Activated CD4-positive, alpha-beta memory T cell treated with anti-CD3 and anti-CD28 coated beads for 36 hours (primary cell): ENCODE results near the gene TMEM198. TPM values are rescaled to one million over a fixed set of nuclear protein-coding genes. Genes with fewer than 3 reads are reported as not detected.

ENCODE experiments used
- CTCF ChIA-PET: fragments of 350-600 bp; sonication (Branson Sonifier 250); formaldehyde crosslinking; loops from one replicate; lab custom pipeline; 2021; ENCODE audit warnings: antibody characterized with exemption, inconsistent platforms; lab: Charles Lee
- POLR2A ChIA-PET: fragments of 350-600 bp; sonication (Branson Sonifier 250); formaldehyde crosslinking; loops from one replicate; lab custom pipeline; 2021; ENCODE audit warnings: antibody characterized with exemption; lab: Charles Lee
- DNase-seq: peaks from one replicate; pipeline ENCODE4 v3.0.0-alpha.2; 2020
- H3K27ac Mint-ChIP-seq: one replicate; pipeline ENCODE4 v1.8.0; 2021; ENCODE audit warnings: mixed read lengths
- H3K27me3 Mint-ChIP-seq: one replicate; pipeline ENCODE4 v1.8.0; 2021; ENCODE audit warnings: mixed read lengths
- H3K36me3 Mint-ChIP-seq: one replicate; pipeline ENCODE4 v1.8.0; 2021; ENCODE audit warnings: mixed read lengths
- H3K4me1 Mint-ChIP-seq: one replicate; pipeline ENCODE4 v1.8.0; 2021; ENCODE audit warnings: low read depth, mixed read lengths
- H3K4me3 Mint-ChIP-seq: one replicate; pipeline ENCODE4 v1.8.0; 2021; ENCODE audit warnings: mild to moderate bottlenecking, mixed read lengths
- H3K9me3 Mint-ChIP-seq: one replicate; pipeline ENCODE4 v1.8.0; 2021; ENCODE audit warnings: mixed read lengths
- intact Hi-C: fragments of 100-400 bp; cut with micrococcal nuclease; formaldehyde crosslinking; loops from one replicate; pipeline ENCODE4 v1.15.1; 2023
- total RNA-seq, 2 experiments: library from RNA; stranded (reverse); gene quantifications; one replicate each; pipeline ENCODE4 v1.2.3, GENCODE V29; 2021

The TMEM198 gene
- total RNA-seq, 2 experiments from 2014 or later = 2.6 to 4.4 TPM

DNA sequence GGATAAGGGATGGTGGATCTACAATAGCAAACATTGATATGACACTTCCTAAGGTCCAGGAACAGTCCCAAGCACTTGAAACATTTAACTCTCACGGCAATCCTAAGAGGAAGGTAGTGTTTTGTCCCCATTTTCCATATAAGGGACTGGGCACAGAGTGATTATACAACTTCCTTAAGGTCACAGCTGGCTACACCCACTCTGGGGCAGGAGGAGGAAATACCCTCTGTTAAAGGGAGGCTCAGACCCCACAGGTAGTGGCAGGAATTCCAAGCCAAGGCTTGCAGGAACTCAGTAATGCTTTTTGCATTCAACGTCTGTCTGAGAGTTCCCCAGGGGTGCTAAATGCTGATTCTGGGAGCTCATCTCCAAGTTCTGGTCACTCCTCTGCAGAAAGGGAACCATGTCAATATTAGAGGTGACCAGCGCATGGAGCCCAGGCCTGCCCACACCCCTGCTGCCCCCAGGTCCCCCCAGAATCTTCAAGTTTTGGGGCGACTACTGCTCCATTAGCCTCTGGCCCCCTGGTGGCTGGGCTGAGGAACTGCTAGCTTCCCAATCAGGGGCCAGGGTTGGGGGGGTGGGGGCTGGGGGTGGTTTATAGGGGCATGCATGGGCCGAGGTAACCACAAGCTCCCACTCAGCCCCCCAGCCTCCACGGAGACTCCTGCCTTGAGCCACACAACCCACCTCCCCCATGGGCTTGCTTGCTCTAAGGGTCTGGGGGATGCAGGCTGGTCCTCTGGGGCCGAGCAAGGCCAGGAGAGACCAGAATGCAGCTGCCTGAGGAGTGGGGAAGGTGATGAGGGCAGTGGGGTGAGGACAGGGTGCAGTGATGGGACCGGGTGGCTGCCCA is 16.4 kb downstream of the TMEM198 start:
- intact Hi-C loops = no loop called here
- Mint-ChIP-seq H3K4me3 (no peak overlapping the region), H3K27me3 (peaks cover 15% of the 10 kb centered on the region), H3K9me3 (no peaks in the 10 kb centered on the region), H3K4me1 (no peaks in the 10 kb centered on the region), H3K36me3 (no peaks in the 10 kb centered on the region), H3K27ac (no peak overlapping the region)
- ChIA-PET CTCF (interaction anchor here (0.6 to 6.0 kb wide), 20 partner anchors 8 to 172 kb away, joined by 3 to 73 read pairs (median 4); partner anchors contain the start of genes CHPF, DNPEP, INHA and OBSL1), POLR2A (no interaction called here)
- DNase-seq = peak; percentile 21

DNA sequence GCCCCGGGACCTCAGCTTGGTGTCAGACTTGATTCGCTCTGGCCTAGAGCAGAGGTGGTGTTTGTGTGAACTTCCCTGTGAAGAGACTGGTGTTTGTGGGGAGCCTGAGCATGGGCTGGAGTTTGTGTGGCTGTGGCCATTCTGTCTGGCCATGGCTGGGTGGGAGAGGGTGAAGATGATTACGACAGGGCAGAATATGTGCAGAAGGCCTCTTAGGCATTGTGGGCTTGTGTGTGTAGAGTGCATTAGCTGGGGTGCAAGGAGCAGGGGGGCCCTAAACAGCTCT is 17.0 kb downstream of the TMEM198 start:
- Mint-ChIP-seq H3K4me3 (no peak overlapping the region), H3K27ac (no peak overlapping the region), H3K9me3 (no peaks in the 10 kb centered on the region), H3K36me3 (no peaks in the 10 kb centered on the region), H3K27me3 (peaks cover 14% of the 10 kb centered on the region), H3K4me1 (no peaks in the 10 kb centered on the region)
- intact Hi-C loops = no loop called here
- CTCF ChIA-PET = interaction anchor here (0.6 to 6.0 kb wide), 12 partner anchors 9 to 157 kb away, joined by 3 to 73 read pairs (median 6); partner anchors contain the start of genes CHPF, INHA, OBSL1 and STK11IP
- DNase-seq = no peak
- POLR2A ChIA-PET = no interaction called here

DNA sequence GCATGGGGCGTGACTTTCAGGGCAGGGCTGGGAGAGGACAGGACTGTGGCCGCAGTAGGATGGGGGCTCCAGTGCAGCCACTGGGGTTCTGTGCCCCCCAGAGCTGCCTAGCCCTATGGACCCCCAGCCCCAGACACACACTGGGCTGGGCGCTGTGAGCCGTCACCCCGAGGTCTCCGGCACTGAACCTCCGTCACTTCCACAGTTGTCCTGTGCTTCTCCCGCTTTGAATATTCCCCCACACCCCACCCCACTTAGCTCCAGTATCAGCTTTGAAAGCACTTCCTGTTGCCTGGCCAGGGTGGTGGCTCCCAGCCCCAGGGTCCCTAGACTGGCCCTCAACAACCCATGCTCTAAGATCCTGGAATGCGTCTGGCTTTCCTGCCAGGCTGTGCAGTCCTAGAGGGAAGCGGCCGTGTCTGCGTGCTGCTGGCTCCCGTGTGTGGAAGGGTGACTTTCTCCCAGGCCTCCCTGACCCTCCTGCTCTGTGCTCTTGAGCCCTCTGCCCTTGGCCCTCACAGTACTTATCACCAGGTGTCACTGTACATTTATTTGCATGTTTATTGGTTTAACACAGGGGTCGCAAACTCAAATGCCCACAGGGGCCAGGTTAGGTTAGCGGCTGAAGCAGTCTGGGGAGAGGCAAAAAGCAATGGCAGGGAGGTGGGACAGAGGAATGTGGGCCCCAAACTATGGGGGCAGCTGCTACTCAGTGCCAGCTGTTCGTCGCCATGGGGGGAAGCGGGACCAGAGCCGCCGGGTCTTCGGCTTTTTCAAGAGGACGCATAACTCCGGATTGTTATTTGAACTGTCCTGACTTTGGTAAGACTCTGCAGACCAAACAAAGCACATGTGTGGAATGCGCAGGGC is 17.6 kb downstream of the TMEM198 start:
- no peak overlapping the region for H3K27ac Mint-ChIP-seq
- POLR2A ChIA-PET = no interaction called here
- peaks cover 14% of the 10 kb centered on the region for H3K27me3 Mint-ChIP-seq
- CTCF ChIA-PET = interaction anchor here (0.5 to 6.0 kb wide), 10 partner anchors 9 to 158 kb away, joined by 3 to 73 read pairs (median 5); partner anchors contain the start of genes CHPF, INHA, OBSL1 and STK11IP
- H3K9me3 Mint-ChIP-seq = no peaks in the 10 kb centered on the region
- no peak overlapping the region for H3K4me3 Mint-ChIP-seq
- no peaks in the 10 kb centered on the region for H3K36me3 Mint-ChIP-seq
- no peaks in the 10 kb centered on the region for H3K4me1 Mint-ChIP-seq
- no peak for DNase-seq
- intact Hi-C loops = no loop called here

DNA sequence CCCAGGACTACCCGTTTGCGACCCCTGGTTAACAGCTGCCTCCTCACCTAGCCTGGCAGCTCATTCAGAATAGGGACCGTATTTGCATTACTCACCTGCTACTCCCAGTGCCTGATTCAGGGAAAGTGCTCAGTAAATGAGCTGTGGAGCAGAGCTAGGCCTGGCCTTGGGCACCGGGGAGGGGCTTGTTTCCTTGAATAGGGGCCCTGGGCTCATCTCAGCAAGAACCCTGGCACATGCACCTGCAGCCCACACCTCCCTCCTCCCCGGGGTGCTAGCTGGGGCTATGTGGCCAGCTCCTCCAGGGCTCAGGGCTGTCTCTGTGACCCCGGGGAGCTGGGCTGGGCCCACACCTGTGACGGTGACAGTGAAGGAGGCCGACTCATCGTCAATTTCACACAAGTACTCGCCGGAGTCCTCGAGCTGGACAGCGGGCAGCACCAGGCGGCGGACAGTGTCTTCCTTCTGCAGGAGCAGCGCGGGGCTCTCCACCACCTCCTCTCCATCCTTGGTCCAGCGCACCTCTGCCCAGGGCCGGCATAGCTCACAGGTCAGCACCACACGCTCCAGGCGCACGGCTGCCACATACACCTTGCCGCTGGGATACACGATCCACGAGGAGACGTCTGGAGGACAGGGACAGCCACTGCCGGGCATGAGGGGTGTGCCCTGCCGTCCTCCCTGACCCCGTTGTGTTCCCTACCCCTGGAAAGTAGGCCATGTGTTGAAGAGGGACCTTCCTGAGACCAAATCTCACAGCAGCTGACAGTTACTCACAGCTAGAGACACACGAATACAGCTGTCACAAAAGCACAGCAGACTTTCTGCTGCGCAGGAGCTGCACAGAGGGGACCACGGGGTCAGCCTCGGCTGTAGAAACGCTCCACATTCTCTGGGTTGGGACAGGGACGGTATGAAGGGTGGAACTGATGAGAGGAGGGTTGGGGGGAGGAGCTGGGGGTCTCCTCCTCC is 18.5 kb downstream of the TMEM198 start:
- Mint-ChIP-seq H3K9me3 (no peaks in the 10 kb centered on the region), H3K4me1 (no peaks in the 10 kb centered on the region), H3K27ac (no peak overlapping the region), H3K4me3 (no peak overlapping the region), H3K27me3 (peaks cover 16% of the 10 kb centered on the region), H3K36me3 (no peaks in the 10 kb centered on the region)
- POLR2A ChIA-PET = no interaction called here
- CTCF ChIA-PET = interaction anchor here (0.5 to 6.0 kb wide), 5 partner anchors 9 to 159 kb away, joined by 3 to 73 read pairs (median 4); partner anchors contain the start of genes CHPF, INHA, OBSL1 and TMEM198
- intact Hi-C loops = no loop called here
- DNase-seq = no peak

DNA sequence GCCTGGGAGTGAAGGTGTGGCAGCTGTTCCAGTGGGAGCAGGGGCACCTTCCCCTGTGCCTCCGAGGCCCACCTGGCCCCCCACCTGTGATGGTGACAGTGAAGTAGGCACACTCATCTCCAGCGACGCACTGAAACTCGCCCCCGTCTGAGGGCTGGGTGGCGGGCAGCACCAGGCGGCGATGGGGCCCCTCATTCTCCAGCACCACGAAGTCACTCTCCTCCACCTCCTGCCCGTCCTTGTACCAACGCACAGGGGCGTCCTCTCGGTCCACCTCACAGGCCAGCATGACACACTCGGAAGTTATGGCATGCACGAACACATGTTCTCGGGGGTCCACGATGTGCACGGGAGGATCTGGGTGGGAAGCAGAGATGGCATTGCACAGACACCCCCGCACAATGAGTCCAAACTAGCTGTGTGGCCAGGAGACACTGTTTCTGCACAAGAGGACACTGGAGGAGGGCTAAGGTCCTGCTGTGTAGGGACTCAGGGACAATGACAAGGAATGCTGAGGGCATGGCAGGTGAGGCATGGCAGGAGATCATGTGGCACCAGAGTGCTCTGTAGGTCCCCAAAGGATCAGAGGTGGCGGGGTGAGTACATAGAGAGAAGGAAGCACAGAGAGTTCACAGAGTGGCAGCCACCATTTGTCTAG is 19.6 kb downstream of the TMEM198 start:
- Mint-ChIP-seq H3K27me3 (peaks cover 19% of the 10 kb centered on the region), H3K4me1 (no peaks in the 10 kb centered on the region), H3K4me3 (no peak overlapping the region), H3K9me3 (no peaks in the 10 kb centered on the region), H3K36me3 (no peaks in the 10 kb centered on the region), H3K27ac (no peak overlapping the region)
- DNase-seq = no peak
- intact Hi-C loops = no loop called here
- ChIA-PET POLR2A (no interaction called here), CTCF (interaction anchor here (1.1 to 6.0 kb wide), 2 partner anchors 21 to 67 kb away, joined by 3 to 73 read pairs; partner anchors contain the start of genes CHPF and TMEM198)

DNA sequence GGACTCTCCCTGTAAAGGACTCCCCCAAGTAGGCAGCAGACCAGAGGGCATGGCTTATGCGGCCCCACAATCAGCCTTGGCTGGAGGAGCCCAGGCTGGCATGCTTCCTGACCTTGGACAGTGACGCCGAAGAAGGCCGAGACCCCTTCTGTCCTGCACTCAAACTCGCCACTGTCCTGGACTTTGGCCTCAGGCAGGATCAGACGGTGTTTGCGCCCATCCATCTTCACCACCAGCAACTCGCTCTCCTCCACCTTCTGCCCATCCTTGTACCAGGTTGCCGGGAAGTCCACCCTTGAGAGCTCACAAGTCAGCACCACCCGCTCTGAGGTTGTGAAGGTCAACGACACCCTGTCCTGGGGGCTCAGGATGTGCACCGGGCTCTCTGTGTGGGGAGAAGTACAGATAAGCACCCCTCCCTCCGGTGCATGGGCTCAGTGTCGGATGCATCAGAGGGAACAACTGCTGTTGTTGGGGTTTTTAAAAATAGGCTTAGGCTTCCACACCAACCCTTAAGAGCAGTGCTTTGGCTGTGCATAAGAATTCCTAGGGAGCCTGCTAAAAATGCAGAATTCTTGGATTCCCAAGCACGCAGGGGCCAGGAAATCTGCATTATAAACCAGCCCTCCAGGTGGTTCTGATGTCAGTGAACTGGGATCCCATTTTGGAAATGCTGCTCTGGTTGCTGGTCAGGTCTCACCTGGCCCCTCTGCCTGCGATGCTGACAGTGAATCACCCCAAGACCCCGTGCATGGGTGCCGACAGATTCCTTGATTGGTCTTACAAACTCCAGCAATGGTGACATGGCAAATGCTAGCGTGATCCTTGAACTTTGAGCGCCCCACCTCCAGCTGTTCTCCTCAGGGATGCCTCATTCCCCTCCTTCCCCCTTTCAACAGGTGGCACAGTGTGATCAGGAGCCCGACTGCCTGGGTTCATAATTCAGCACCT is 21.6 kb downstream of the TMEM198 start:
- Mint-ChIP-seq H3K4me3 (no peak overlapping the region), H3K27ac (no peak overlapping the region), H3K9me3 (no peaks in the 10 kb centered on the region), H3K36me3 (no peaks in the 10 kb centered on the region), H3K27me3 (peaks cover 32% of the 10 kb centered on the region), H3K4me1 (no peaks in the 10 kb centered on the region)
- no peak for DNase-seq
- ChIA-PET CTCF (no interaction called here), POLR2A (no interaction called here)
- intact Hi-C loops = no loop called here

DNA sequence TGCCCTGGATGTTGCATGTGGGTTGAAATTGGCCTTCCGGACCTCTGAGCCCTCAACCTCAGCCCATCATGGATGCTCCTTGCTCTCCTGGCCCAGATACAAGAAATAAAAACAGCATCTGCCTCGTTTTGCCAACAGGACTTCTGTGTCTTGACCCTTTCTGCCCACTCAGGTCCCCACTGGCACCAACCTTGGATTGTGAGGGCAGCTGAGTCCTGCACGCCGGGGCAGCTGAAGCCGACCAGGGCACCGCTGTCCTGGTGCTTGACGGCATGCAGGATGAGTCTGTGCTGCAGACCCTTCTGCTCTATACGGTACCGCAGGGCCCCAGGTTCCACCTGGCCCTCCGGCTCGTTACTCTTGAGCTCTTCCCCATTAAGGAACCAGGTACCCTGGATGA is 22.8 kb downstream of the TMEM198 start:
- Mint-ChIP-seq H3K4me1 (no peaks in the 10 kb centered on the region), H3K27ac (no peak overlapping the region), H3K27me3 (peaks cover 30% of the 10 kb centered on the region), H3K4me3 (no peak overlapping the region), H3K36me3 (no peaks in the 10 kb centered on the region), H3K9me3 (no peaks in the 10 kb centered on the region)
- no peak for DNase-seq
- POLR2A ChIA-PET = no interaction called here
- intact Hi-C loops = no loop called here
- CTCF ChIA-PET = no interaction called here

- Mint-ChIP-seq H3K4me1 (no peaks in the 10 kb centered on the region), H3K4me3 (no peak overlapping the region), H3K9me3 (no peaks in the 10 kb centered on the region), H3K36me3 (no peaks in the 10 kb centered on the region), H3K27ac (no peak overlapping the region), H3K27me3 (peaks cover 34% of the 10 kb centered on the region)
- ChIA-PET CTCF (no interaction called here), POLR2A (no interaction called here)
- no peak for DNase-seq
- intact Hi-C loops = no loop called here
Observed at GRCh38 chr2:219567131-219567530, 23.3 kb downstream of the TMEM198 start.

GRCh38 chr2:219567791-219568361 is 24.0 kb downstream of the TMEM198 start:
- intact Hi-C loops = no loop called here
- POLR2A ChIA-PET = no interaction called here
- Mint-ChIP-seq H3K27me3 (peaks cover 35% of the 10 kb centered on the region), H3K4me1 (no peaks in the 10 kb centered on the region), H3K9me3 (no peaks in the 10 kb centered on the region), H3K27ac (no peak overlapping the region), H3K36me3 (no peaks in the 10 kb centered on the region), H3K4me3 (no peak overlapping the region)
- CTCF ChIA-PET = no interaction called here
- DNase-seq = no peak

DNA sequence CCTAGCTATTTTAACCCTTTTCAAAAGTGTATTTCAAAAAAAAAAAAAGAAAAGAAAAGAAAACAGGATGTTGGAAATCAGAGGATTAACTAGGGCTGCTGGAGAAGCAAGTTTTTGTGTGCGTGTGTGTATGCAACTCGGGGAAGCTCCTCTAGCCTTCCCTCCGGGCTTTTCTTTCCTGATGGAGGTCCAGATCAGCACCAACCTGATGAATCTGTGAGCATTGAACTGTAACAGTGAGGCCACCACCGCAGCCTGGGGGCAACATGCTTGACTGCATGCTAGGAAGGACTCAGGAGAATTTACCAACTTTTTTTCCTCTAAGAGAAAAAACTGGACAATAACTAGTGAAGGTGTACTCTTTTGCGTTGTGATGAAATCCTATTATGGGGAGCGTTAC is 25.2 kb downstream of the TMEM198 start:
- H3K9me3 Mint-ChIP-seq = no peaks in the 10 kb centered on the region
- H3K4me1 Mint-ChIP-seq = no peaks in the 10 kb centered on the region
- DNase-seq = no peak
- H3K27ac Mint-ChIP-seq = no peak overlapping the region
- ChIA-PET CTCF (no interaction called here), POLR2A (no interaction called here)
- H3K4me3 Mint-ChIP-seq = no peak overlapping the region
- intact Hi-C loops = no loop called here
- no peaks in the 10 kb centered on the region for H3K36me3 Mint-ChIP-seq
- peaks cover 35% of the 10 kb centered on the region for H3K27me3 Mint-ChIP-seq
